Measurements from ENCODE around the gene NEXN.

- TF ChIP-seq POLR2A (IDR thresholded peaks at IDR 0.05; ENCODE audit: borderline replicate concordance, extremely low read depth, insufficient read depth, insufficient read length) (no peak), SRF (IDR thresholded peaks at IDR 0.05; ENCODE audit: low read depth) (no peak), EZH2 (IDR thresholded peaks at IDR 0.05) (no peak), CBX3 (IDR thresholded peaks at IDR 0.05; ENCODE audit: low read depth) (no peak), POLR2AphosphoS5 (IDR thresholded peaks at IDR 0.05; ENCODE audit: low read depth, low read length) (no peak), CTCF (IDR thresholded peaks at IDR 0.05 in 2 of 3, conservative IDR thresholded peaks at IDR 0.05 in 1 of 3; ENCODE audit: borderline replicate concordance in 1 of 3, insufficient read depth in 1 of 3, low read depth in 2 of 3, low read length in 2 of 3) (no peak), EGR1 (IDR thresholded peaks at IDR 0.05; ENCODE audit: low read depth) (no peak), ZFX (IDR thresholded peaks at IDR 0.05) (no peak)
Measured at GRCh38 chr1:77926561-77927357, 38.3 kb downstream of the NEXN start.
